Inflammatory macrophage (primary cell): ENCODE results near the gene MAFB.

Source experiments
- DNase-seq, 2 donors: peaks; one replicate each; pipeline ENCODE4 v3.0.0-alpha.2; 2020 to 2022

The MAFB gene

DNA sequence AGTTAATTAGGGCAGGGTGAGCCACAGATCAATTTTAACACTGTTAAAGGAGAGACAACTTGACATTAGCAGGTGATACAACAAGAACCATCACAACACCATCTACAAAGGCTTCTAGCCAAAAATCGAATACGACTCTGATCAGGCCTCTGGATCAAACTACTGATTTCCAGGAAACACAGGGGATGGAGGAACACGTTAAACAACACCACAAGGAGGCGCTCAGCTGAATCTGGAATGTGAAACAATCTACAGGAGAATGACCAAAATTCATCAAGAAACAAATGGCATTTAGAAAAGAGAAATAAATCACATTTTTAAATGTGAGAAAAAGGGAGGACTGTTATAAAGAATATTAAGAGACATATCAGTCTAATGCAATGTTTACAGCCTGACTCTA is 13.5 kb upstream of the MAFB start:
- peak in 1 of 2 donors; percentile 13 for DNase-seq

DNA sequence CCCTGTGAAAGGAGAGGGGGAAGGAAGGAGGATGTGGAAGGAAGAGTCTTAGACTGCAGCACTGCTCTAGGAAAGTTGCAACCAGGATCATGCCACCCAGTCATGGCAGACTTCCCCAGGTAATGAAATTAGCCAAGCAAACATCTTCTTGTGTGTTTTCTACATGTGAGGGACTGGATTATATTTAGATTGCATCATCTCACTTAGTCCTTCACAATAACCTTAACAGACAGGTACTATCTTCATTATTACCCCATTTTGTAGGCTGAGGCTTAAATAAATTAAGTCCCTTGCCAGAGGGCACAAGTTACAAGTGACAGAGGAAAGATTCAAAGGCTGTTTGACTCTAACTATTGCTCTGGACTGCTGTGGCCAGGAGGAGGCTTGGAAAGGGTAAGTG is 9.7 kb upstream of the MAFB start:
- DNase-seq: no peak

DNA sequence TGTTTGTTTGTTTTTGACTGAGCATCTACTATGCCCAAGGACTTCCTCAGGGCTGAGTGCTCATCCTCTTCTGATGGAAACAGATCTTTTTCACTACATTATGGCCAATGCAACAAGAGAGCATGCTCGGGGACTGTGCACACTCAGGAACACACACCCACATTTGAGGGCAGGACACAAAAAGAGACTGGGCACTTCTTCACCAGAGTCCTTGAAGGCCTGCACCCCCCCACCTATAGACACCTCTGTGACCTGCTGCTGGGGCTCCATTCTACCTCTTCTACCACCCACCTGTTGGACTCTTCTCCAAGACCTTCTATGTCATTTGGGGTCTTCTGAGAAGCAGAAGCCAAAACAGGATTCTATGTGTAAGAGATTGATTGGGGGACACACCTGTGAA is 9.2 kb upstream of the MAFB start:
- DNase-seq: no peak

DNA sequence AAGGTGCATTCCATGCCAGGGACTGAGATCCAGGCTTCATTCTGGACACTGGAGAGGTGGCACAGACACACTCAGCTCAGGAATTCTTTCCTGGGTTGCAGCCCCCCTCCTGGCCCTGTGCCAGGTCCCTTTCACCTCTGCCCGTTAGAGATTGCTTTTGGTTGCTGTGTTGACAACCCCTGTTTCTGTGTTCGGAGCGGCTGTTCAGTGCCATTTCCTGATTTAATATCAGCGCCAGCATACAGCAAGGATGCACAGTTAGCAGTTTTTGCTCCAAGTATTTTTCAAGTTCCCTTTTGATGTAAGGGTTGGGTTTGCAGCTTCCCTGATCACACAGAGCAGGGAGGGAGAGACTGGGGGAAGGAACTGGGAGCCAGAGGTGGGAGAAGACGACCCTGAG is 8.5 kb upstream of the MAFB start:
- DNase-seq: peak; percentile 52 to 53

DNA sequence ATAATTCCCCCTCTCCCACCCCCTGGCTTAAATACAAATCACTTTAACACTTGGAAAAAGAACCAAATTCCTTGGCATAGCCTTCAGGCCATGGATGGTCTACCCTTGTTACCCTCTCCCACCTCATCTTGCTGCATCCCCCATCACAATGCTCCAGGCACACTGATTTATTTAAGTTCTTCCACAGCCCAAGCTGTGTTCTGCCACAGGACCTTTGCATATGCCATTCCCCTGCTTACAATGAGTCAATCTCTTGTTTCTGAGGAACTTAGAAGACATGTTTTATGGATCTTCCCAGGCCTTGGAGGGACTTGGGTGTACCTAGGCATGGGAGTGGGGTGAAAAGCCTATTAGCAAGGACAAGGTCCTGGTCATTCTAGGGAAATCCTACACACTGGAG is 6.2 kb upstream of the MAFB start:
- DNase-seq: no peak

DNA sequence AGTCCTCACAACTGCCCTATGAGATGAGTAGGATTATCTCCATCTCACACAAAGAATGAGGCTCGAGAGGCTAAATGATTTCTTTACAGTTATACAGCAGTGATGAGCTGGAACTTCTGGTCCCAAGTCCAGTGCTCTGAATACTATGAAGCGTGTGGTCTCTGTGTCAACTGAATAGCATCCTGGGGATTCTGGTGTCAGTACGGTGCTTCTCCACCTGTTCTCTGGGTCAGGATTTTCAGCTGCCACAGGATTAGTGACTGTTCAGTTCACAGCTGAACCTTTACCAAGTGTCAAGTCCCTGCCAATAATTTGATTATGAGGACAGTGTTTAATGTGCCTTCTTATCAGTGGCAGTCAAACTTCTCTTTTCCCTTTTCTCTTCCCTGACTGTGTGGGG is 5.2 kb upstream of the MAFB start:
- no peak for DNase-seq

DNA sequence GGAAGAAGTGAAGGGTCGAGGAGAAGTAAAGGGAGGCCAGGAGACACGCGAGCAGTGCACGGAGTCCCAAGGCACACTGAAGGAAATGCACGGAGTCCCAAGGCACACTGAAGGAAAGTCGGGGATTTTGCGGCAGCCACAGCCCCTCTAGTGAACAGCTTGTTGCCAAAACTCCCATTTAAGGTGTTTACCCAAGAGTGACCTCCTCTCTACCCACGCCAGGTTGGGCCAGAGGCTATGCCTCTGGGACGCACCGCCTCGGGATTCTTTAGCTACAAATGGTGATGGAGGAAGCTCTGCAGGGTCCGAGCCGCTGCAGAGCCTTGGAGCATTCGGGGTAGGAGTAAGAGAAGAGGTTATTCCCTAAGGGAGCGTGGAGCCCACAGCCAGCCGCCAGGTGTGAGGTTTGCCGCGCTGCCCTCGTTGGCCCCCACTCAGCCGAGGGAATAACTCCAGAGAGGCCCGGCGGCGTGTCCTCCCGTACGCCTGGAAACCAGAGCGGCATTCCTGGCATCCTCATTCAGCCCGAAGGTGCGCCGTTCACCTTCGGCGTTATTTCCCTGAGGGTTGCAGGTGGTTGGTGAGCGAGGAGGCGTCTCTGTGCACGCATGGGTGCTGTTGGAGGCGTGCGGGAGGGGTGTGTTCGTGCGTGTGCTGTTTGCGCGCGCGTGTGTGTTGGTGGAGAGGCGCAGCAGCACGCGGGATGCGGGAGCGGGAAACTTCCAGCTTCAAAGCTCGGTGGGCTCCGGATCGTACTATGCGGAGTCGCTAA is 3.4 kb upstream of the MAFB start:
- DNase-seq: no peak

DNA sequence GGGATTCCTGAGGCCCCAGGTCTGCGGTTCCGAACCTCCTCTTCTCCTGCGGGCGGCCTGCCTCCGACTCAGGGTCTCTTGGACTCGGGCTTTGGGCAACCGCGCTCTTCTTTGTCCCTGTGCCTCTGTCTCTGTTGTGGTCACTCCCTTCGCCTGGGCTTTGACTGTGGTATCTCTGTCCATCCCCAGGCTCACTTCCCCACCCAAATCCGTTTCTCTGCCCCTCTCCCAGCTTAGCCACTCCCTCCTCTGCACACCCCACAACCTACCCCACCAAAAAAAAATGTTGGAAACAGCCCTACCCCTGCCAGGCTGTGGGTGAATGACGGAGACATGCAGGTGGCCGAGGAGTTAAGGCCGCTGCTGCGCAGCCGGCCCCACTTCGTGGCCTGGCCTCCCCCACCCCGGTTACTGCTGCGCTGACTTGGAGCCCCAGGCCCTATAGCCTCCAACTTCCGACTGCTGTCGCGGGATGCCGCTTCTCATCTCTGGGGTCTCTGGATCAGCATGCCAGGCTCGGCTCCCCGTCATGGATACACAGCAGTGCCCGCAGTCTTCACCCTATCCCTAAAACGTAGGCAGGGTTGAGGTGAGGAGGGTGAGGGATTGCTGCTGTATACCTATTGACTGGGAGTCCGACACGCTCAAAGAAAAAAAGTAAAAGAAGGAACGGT is 2.7 kb upstream of the MAFB start:
- no peak for DNase-seq

DNA sequence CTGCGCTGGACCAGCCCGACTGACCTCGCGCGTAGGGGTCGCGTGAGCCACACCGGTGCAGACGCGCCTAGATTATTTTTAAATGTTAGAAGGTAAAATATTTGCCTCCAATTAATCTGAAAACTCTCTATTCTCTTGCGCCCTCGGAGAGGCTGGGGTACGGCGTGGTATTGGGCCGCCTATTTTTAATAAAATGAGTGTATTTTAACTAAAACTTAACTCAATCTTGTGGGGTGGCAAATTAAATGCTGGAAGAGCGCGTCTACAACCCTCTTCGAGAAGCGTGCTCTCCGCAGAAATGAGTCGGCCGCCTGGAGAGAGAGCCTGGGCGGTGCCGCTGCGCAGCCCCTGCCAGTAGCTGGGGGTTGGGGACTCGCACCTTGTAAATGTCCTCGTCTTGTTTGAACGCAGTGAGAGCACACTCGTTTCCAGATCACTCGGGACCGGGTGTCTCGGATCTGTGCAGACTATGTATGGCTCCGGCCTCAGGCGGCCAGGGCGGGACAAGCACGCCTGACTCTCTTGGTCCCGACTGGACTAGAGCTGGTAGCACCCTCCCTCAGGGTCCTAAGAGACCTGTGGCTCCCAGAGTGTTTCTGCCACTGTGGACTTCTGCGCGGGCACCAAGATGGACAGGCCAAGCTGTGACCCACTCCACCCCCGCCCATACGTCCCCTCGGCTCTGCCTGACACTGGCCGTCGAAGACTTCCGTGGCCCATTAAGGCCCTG is 2.0 kb upstream of the MAFB start:
- DNase-seq: no peak

DNA sequence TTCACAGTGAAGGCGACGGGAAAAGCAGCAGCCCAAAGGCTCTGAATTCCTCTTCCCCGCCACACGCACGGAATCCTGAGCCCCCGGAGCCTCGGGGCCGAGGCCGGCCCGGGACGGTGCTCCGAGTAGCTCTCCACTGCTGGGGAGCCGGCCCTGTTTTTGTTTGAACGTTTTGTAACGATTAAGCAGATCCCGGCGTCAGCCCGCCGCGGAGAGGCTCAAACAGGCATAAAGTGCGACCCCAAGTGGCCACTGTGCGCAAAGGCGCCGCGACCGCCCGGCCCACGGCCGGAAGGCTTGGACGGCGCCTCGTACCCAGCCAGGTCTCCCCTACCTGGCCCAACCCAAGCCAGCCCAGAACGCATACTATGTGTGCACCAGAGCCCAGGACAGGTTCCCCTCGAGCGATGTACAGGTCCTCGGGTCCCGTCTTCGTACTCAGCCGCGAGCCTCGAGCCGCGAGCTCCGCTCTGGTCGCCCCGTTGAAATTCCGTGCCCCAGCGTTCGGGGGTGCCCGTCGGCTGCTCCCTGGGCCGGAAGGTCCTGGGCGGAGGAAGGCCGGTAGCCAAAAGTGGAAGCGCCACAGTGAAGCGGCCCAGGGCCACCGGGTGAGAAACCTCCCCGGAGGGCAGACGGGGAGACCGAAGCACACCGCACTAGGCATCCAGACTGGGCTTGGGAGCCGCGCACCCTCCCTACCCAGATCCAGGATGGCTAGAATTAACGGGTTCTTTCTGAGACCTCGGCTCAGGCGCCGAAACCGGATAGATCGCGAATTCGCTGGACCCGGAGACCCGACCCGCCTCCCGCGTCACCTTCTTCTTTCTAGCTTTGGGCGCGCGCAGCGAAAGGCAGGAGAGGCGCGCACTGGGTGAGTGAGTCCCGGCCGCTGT is 1.2 kb upstream of the MAFB start:
- peak; percentile 87 to 94 for DNase-seq

DNA sequence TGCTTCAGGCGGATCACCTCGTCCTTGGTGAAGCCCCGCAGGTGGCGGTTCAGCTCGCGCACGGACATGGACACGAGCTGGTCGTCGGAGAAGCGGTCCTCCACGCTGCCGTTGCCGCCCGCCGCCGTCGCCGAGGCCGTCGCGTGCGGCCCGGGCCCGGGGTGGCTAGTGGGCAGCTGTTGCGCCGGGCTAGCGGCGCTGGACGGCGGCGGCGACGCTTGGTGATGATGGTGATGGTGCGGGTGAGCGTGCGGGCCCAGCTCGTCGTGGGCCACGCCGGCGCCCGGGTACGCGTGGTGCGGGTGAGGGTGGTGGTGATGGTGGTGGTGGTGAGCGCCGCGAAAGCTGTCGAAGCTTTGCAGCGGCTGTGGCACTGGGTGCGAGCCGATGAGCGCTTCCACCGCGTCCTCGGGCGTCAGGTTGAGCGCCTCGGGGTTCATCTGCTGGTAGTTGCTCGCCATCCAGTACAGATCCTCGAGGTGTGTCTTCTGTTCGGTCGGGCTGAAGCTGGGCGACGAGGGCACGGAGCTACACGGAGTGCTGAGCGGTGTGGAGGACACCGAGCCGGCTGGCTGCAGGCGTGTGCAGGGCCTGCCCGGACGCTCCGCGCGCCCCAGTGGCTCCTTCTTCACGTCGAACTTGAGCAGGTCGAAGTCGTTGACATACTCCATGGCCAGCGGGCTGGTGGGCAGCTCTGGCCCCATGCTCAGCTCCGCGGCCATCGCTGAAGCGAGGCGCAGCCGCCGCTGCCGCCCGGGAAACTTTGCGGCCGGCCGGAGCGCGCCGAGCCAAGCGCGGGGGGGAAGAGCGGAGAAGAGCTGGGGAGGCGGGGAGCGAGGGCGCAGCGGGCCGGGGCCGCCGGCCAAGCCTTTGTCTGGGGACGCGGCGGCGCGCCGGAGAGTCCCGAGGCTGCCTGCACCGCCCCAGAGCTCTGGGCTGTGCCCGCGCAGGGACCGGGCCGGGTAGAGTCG is 622 bp downstream of the MAFB start:
- peak in 1 of 2 donors; percentile 8 for DNase-seq

DNA sequence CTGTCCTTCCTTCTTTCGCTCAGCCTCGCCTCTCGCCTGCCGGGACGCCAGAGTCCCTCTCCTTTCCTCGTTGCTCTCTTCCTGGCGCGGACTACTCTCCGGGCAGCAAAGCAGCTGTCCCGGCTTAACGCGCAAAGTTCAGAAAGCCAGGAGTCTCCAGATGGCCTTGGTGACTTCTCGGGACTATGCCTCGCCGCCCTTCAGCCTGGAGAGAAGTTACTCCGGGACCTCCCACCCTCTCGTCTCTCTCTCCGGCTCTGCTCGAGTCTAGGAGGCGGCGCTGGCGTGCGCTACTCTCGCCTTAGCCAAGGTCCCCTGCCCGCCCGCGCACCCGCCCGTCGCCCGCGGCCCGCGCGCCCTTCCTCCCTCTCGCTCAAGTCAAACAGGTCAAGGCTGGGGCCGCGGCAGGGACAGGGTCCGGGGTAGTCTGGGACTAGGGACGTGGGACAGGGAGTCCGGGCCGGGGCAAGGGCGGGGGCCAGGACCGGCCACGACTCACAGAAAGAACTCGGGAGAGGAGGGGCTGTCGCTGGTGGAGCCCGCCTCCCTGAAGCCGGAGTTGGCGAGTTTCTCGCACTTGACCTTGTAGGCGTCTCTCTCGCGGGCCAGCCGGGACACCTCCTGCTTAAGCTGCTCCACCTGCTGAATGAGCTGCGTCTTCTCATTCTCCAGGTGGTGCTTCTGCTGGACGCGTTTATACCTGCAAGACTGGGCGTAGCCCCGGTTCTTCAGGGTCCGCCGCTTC is 1.5 kb downstream of the MAFB start:
- peak; percentile 55 to 72 for DNase-seq

DNA sequence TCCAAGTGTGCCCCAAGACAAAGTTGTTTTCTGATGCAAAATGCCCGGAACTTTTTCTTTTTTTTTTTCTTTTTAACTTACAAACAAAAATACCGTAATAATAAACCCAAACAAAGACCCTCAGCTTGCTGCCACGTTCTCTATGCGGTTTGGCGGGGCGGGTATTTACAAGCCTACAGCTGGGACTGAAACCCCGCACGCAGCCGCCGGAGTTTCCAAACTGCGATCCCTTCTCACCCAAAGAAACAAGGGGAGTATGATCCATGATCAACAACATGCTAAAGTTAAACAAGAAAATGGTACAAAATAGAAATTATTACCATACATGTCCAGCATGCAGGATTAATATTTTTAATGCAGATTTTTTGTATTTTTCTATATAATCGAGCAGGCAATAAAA is 2.1 kb downstream of the MAFB start:
- DNase-seq: no peak

DNA sequence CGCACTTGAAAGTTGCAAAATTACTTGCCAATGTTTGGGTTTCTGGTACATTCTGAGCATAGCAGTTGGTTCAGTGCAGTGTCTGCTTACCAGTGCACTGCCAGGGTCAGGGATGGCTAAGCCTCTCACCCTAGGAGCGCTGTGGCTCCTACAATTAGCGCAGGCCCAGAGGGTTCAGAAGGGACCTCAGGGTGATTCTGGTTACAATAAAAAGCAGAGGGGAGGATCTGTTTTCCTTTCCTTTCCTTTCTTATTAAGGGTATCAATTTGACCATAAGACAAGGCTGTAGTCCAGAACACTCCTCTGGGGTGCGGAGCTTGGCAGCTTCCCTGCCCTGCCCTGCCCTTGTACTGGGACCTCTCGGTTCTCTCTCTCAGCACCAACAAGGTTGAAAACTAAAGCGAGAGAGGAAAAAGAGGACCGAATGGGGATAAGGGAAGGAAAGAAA is 2.6 kb downstream of the MAFB start:
- DNase-seq: peak in 1 of 2 donors; percentile 13

DNA sequence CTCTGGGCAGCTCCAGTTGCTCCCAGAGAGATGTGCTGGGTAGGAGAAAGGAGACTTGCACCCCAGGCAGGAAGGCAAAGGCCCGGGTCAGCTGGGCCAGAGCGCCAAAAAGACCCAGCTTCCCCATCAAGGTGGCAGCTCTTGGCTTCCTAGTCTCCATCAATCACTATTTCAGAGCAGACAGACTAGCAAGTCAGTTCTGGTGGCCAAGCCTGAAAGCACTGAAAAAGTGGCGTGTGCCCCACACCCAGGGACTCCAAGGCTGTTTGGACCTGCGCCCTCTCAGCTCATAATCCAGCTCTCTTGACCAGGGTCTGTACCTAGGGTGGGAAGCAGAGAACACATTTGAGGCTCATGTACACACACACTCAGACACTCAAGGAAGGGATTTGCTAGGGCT is 3.7 kb downstream of the MAFB start:
- no peak for DNase-seq

DNA sequence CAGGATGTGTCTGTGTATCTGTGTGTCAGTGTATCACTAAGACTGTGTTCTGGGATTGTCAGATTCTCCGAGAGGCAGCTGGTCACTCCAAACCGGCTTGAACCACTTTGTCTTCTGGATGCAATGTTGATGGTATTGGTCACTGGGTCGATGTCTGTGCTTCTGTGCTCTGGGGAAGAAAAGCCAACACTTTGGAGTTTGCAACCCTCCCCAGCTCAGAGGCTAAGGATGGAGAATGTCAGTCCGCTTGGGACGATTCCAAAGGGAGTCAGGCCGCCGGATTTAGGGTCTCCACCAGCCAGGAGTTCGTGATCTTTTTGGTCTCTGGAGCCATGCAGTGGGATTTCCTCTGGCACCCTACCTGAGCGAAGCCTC is 5.2 kb downstream of the MAFB start:
- no peak for DNase-seq

DNA sequence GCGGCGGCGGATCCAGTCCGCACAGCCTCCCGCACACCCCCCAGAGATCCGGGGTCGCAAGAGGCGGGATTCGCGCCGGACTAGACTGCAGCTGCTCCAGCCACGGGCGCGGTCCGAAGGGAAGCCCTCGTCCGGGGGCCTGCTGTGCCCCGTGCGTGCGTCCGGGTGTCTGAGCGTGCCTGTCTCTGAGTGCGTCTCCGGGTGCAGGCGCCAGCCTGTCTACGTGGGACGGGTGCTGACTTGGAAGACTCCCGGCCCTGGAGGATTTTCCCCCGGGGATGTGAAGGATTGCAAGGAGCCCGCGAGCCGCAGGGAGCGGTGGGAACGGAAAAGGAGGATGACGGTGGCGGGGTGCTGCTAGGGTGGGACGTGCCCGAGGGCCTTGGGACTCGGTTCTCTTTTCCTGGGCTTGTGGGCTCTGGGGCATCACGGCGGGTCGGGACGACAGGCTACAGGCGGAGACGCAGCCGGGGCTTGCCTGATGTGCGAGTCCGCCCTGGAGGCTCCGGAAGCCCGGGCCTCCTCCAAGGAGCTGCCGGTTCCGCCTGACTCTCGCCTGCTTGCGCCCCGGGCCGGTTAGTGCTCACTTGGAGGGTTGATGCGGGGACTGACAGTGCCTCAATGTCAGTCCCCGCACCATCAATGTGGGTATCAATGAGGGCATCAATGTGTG is 5.7 kb downstream of the MAFB start:
- DNase-seq: peak; percentile 32 to 42

DNA sequence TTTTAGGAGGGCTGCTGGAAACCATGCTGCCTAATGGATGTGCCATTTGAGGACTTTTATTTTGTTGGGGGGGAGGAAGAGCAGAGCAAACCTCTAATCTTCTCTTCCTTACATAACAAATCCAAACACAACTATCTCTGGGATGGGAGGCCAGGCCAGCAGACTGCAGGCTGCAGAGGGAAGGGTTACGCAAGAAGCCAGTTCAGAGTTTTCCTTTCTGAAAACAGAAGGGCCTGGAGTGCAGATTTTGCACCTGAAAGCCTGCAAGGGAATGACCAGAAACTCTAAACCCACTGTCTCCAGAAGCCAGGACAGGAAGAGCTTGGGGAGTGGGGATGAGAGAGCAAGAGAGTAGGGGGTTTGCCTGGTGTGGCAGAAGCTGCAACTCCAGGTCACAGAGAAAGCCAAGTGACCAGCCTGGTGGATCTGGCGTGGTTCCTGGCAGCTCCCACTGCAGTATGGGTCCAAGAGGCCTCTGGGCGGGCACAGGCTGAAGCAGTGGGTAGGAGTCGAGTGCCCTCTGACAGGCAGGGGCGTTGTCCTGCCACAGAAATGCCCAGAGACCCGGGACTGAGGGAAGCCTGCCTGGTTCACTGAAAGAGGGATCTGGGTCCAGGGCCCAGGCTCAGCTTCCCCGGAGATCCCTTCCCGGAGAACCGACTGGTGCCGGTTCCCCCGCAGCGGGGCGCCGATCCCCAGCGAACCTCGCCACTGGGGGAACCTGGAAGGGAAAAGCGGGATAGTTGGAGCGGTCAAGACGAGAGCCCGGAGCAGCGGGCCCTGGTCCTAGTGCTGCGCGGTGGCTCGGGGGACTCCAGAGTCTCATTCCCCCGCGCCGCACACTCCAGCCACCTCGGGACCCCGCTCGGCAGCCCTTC is 6.7 kb downstream of the MAFB start:
- DNase-seq: no peak

DNA sequence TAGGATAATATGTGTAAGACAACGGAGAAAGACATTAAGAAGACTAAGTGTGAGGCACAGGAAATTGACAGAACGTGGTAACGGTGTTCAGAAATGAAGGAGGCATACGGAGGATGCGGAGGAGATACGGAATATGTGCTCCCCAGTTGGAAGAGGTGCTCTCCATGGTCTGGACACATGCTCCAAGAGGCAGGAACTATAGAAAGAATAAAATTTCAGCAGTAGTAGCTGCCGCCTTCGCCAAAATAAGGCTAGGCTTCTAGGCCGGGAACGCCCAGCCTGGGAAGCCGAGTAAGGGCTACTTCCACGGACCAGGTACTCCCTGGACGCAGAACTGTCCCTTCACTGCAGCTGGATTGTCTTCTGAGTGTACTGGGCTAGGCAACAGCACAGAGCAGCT is 7.4 kb downstream of the MAFB start:
- no peak for DNase-seq
